Ectodermal cell (in vitro differentiated cells): ENCODE results near the gene CELSR3.

ENCODE experiments used
- H3K27ac ChIP-seq: 2 replicates; pipeline ENCODE4 v1.7.0; 2013; ENCODE audit warnings: mild to moderate bottlenecking, low read depth, low read length; ENCODE audit not compliant: insufficient read depth, poor library complexity, severe bottlenecking
- H3K27me3 ChIP-seq: 2 replicates; pipeline ENCODE4 v1.7.0; 2013; ENCODE audit warnings: mild to moderate bottlenecking, low read length; ENCODE audit not compliant: insufficient read depth, control insufficient read depth, poor library complexity, severe bottlenecking
- H3K36me3 ChIP-seq: one replicate; pipeline ENCODE4 v1.7.0; 2013; ENCODE audit warnings: low read length; ENCODE audit not compliant: control insufficient read depth, insufficient read depth
- H3K4me1 ChIP-seq: one replicate; pipeline ENCODE4 v1.7.0; 2013; ENCODE audit warnings: low read length; ENCODE audit not compliant: control insufficient read depth, insufficient read depth
- H3K4me3 ChIP-seq: 2 replicates; pipeline ENCODE4 v1.7.0; 2013; ENCODE audit warnings: low read depth, low read length, control low read depth; ENCODE audit not compliant: insufficient read depth
- H3K9me3 ChIP-seq: 2 replicates; pipeline ENCODE4 v1.7.0; 2013; ENCODE audit warnings: mild to moderate bottlenecking, low read length, moderate library complexity; ENCODE audit not compliant: control insufficient read depth
- WGBS, 2 experiments: methylation state at CpG; one replicate each; pipeline ENCODE4 v1.1.7; 2013; ENCODE audit warnings: missing lambda C conversion rate in 2 of 2; 5-methylcytosine and 5-hydroxymethylcytosine counted together

CELSR3 gene

GRCh38 chr3:48625600-48625999, 37.1 kb downstream of the CELSR3 start:
- Histone ChIP-seq H3K27me3 (no peaks in the 10 kb centered on the region), H3K36me3 (peaks cover 5% of the 10 kb centered on the region), H3K9me3 (no peaks in the 10 kb centered on the region), H3K4me1 (no peaks in the 10 kb centered on the region), H3K4me3 (no peak overlapping the region), H3K27ac (no peak overlapping the region)
- WGBS, 2 experiments = 95 to 96% methylated on average over 6 of the region's 6 CpGs

- Histone ChIP-seq H3K27ac (no peak overlapping the region), H3K9me3 (no peaks in the 10 kb centered on the region), H3K36me3 (peaks cover 5% of the 10 kb centered on the region), H3K4me1 (no peaks in the 10 kb centered on the region), H3K4me3 (no peak overlapping the region), H3K27me3 (no peaks in the 10 kb centered on the region)
- WGBS, 2 experiments = 91 to 95% methylated on average over 10 of the region's 10 CpGs
These were observed 37.9 kb downstream of the CELSR3 start for GRCh38 chr3:48624767-48625166.

- WGBS, 2 experiments = 87 to 88% methylated on average over 6 of the region's 6 CpGs
- H3K27ac ChIP-seq = no peak overlapping the region
- H3K4me3 ChIP-seq = no peak overlapping the region
- H3K4me1 ChIP-seq = no peaks in the 10 kb centered on the region
- peaks cover 12% of the 10 kb centered on the region for H3K36me3 ChIP-seq
- no peaks in the 10 kb centered on the region for H3K27me3 ChIP-seq
- H3K9me3 ChIP-seq = no peaks in the 10 kb centered on the region
These were observed 38.7 kb downstream of the CELSR3 start for GRCh38 chr3:48623851-48624547.

GRCh38 chr3:48621461-48621869, 41.2 kb downstream of the CELSR3 start, which contains the start of gene TMEM89:
Gene TMEM89 (minus strand): TSS chr3:48621769. CDS start chr3:48621756, 13 bp downstream.
- Histone ChIP-seq H3K4me3 (no peak within 1 kb of the TSS), H3K4me1 (no peaks in the 10 kb centered on the region), H3K36me3 (peaks cover 7% of the 10 kb centered on the region), H3K27ac (no peak within 1 kb of the TSS), H3K27me3 (no peaks in the 10 kb centered on the region), H3K9me3 (no peaks in the 10 kb centered on the region)
- WGBS, 2 experiments = 95% methylated on average over 19 of the region's 19 CpGs

- Histone ChIP-seq H3K27me3 (no peaks in the 10 kb centered on the region), H3K27ac (no peak overlapping the region), H3K4me1 (no peaks in the 10 kb centered on the region), H3K4me3 (no peak overlapping the region), H3K36me3 (peaks cover 7% of the 10 kb centered on the region), H3K9me3 (peaks cover 2% of the 10 kb centered on the region)
- WGBS, 2 experiments = 92 to 93% methylated on average over 7 of the region's 7 CpGs
These were observed 42.9 kb downstream of the CELSR3 start for GRCh38 chr3:48619541-48620524.

GRCh38 chr3:48617559-48617958, 45.1 kb downstream of the CELSR3 start:
- Histone ChIP-seq H3K36me3 (peaks cover 7% of the 10 kb centered on the region), H3K27me3 (no peaks in the 10 kb centered on the region), H3K27ac (no peak overlapping the region), H3K4me1 (no peaks in the 10 kb centered on the region), H3K4me3 (peak overlapping the region; percentile 6), H3K9me3 (peaks cover 2% of the 10 kb centered on the region)
- WGBS, 2 experiments = 96 to 99% methylated on average over 4 of the region's 4 CpGs

GRCh38 chr3:48614044-48614443, 48.6 kb downstream of the CELSR3 start:
- Histone ChIP-seq H3K9me3 (peaks cover 2% of the 10 kb centered on the region), H3K4me1 (no peaks in the 10 kb centered on the region), H3K36me3 (no peaks in the 10 kb centered on the region), H3K4me3 (no peak overlapping the region), H3K27me3 (no peaks in the 10 kb centered on the region), H3K27ac (no peak overlapping the region)
- 98 to 100% methylated on average over 3 of the region's 3 CpGs for WGBS, 2 experiments

GRCh38 chr3:48612309-48612708, 50.4 kb downstream of the CELSR3 start:
- no peak overlapping the region for H3K27ac ChIP-seq
- no peak overlapping the region for H3K4me3 ChIP-seq
- WGBS, 2 experiments = 100% methylated on average over 1 of the region's 1 CpG
- H3K27me3 ChIP-seq = no peaks in the 10 kb centered on the region
- H3K9me3 ChIP-seq = peaks cover 2% of the 10 kb centered on the region
- H3K36me3 ChIP-seq = no peaks in the 10 kb centered on the region
- no peaks in the 10 kb centered on the region for H3K4me1 ChIP-seq

GRCh38 chr3:48609088-48610005, 53.3 kb downstream of the CELSR3 start, which contains the start of gene UQCRC1:
Gene UQCRC1 (minus strand): TSS chr3:48609646. CDS start chr3:48609620, 26 bp downstream.
- 1% methylated on average over 86 of the region's 86 CpGs for WGBS, 2 experiments
- H3K9me3 ChIP-seq = no peaks in the 10 kb centered on the region
- H3K27me3 ChIP-seq = no peaks in the 10 kb centered on the region
- H3K36me3 ChIP-seq = peaks cover 19% of the 10 kb centered on the region
- no peaks in the 10 kb centered on the region for H3K4me1 ChIP-seq
- H3K27ac ChIP-seq = no peak within 1 kb of the TSS
- H3K4me3 ChIP-seq = peak within 1 kb of the TSS; percentile 98
